ENCODE measurements around the gene TCN2.
"Not testable (repeated sequence)": the region's sequence is repeated elsewhere in the genome, so short reads cannot be mapped to it uniquely, and the experiment has no call there.

Gene TCN2

DNA sequence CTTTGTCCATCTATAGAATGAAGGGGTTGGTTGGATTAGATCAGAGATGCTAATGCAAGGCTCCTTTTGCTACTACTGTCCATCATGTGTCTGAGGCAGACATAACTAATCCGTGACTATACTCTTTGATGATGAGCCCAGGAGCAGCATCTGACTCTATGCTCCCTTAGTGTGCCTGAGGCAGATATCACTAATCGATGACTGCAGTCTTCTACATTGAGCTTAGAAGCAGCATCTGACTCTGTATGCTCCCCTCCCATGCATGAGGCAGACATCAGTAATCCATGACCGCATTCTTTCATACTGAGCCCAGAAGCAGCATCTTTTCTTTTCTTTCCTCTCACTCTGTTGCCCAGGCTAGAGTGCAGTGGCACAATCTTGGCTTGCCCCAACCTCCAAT, 4.2 kb downstream of the TCN2 start:
- Histone ChIP-seq H3K79me2 (ENCODE audit: control insufficient read depth, insufficient read depth, low read length, unreplicated experiment) (peaks cover 3% of the 10 kb centered on the region), H3K27me3 (ENCODE audit: insufficient read depth, low read length) (no peaks in the 10 kb centered on the region), H2AFZ (ENCODE audit: low read length, unreplicated experiment) (no peak overlapping the region), H3K4me3 (ENCODE audit: low read depth, low read length) (no peak overlapping the region), H3K4me1 (ENCODE audit: control insufficient read depth, insufficient read depth, low read length, unreplicated experiment) (peaks cover 30% of the 10 kb centered on the region), H3K27ac (ENCODE audit: low read depth, low read length) (no peak overlapping the region), H3K36me3 (ENCODE audit: insufficient read depth, low read length) (no peaks in the 10 kb centered on the region)

DNA sequence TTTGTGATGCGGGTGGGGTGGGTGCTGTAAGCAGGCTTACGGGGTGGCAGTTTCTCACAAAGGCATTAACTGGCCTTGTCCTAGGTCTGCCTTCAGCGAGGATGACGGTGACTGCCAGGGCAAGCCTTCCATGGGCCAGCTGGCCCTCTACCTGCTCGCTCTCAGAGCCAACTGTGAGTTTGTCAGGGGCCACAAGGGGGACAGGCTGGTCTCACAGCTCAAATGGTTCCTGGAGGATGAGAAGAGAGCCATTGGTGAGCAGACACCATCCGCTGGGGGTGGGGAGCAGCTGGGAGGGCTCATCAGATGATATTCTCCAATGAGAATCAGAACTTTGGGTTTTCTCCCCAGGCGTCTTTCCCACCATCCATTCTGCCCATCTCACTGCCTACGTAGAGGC, 5.8 kb downstream of the TCN2 start:
- Histone ChIP-seq H3K36me3 (ENCODE audit: insufficient read depth, low read length) (no peaks in the 10 kb centered on the region), H3K4me1 (ENCODE audit: control insufficient read depth, insufficient read depth, low read length, unreplicated experiment) (peaks cover 24% of the 10 kb centered on the region), H2AFZ (ENCODE audit: low read length, unreplicated experiment) (no peak overlapping the region), H3K27me3 (ENCODE audit: insufficient read depth, low read length) (no peaks in the 10 kb centered on the region), H3K4me3 (ENCODE audit: low read depth, low read length) (no peak overlapping the region), H3K27ac (ENCODE audit: low read depth, low read length) (no peak overlapping the region), H3K79me2 (ENCODE audit: control insufficient read depth, insufficient read depth, low read length, unreplicated experiment) (no peaks in the 10 kb centered on the region)

DNA sequence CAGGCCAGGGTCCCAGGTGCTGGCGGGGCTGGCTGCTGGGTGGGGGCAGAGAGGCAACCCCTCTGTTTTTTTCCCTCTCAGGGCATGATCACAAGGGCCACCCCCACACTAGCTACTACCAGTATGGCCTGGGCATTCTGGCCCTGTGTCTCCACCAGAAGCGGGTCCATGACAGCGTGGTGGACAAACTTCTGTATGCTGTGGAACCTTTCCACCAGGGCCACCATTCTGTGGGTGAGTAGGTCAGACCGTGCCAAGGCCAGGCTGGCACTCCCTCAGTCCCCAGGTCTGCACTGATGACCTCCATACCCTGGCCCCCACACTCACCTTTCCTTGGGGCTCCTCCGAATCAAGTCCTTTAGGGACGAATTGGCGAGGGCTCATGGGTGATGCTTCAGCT, 7.3 kb downstream of the TCN2 start:
- no peak overlapping the region for H3K4me3 ChIP-seq (ENCODE audit: low read depth, low read length)
- H2AFZ ChIP-seq (ENCODE audit: low read length, unreplicated experiment), result no peak overlapping the region
- no peak overlapping the region for H3K27ac ChIP-seq (ENCODE audit: low read depth, low read length)
- H3K4me1 ChIP-seq (ENCODE audit: control insufficient read depth, insufficient read depth, low read length, unreplicated experiment), result peaks cover 12% of the 10 kb centered on the region
- no peaks in the 10 kb centered on the region for H3K79me2 ChIP-seq (ENCODE audit: control insufficient read depth, insufficient read depth, low read length, unreplicated experiment)
- no peaks in the 10 kb centered on the region for H3K27me3 ChIP-seq (ENCODE audit: insufficient read depth, low read length)
- no peaks in the 10 kb centered on the region for H3K36me3 ChIP-seq (ENCODE audit: insufficient read depth, low read length)

DNA sequence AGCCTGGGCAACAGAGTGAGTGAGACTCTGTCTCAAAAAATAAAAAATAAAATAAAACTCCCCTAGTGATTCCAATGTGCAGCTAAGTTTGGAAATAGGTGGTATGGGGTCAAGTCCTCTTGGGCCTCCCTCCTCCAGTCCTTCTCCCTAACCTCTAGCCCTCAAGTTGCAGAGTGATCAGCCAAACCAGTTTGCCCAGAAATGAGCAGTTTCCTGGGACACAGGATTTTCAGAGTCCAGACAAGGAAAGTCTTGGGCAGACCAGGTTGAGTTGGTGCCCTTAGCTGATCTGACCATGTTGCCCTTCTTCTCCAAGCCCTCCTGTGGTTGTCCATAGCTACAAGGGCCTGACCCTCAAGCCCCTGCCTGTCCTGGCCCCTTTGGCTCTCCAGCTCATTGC, 7.9 kb downstream of the TCN2 start:
- Histone ChIP-seq H3K4me1 (ENCODE audit: control insufficient read depth, insufficient read depth, low read length, unreplicated experiment) (peaks cover 6% of the 10 kb centered on the region), H3K27me3 (ENCODE audit: insufficient read depth, low read length) (no peaks in the 10 kb centered on the region), H3K27ac (ENCODE audit: low read depth, low read length) (no peak overlapping the region), H2AFZ (ENCODE audit: low read length, unreplicated experiment) (no peak overlapping the region), H3K79me2 (ENCODE audit: control insufficient read depth, insufficient read depth, low read length, unreplicated experiment) (no peaks in the 10 kb centered on the region), H3K36me3 (ENCODE audit: insufficient read depth, low read length) (no peaks in the 10 kb centered on the region), H3K4me3 (ENCODE audit: low read depth, low read length) (no peak overlapping the region)

DNA sequence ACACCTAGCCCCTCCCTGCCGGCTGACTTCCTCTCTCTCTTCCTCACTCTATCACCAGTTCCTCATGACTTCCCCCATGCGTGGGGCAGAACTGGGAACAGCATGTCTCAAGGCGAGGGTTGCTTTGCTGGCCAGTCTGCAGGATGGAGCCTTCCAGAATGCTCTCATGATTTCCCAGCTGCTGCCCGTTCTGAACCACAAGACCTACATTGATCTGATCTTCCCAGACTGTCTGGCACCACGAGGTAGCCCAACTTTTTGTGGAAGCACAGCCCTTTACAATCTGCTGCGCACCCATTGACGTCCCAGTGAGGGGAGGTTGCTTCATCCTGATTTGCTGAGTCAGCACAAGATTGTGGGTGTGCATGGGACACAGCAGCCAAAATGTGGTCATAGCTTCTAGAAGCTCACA, 8.6 kb downstream of the TCN2 start:
- no peaks in the 10 kb centered on the region for H3K36me3 ChIP-seq (ENCODE audit: insufficient read depth, low read length)
- H3K79me2 ChIP-seq (ENCODE audit: control insufficient read depth, insufficient read depth, low read length, unreplicated experiment), result no peaks in the 10 kb centered on the region

DNA sequence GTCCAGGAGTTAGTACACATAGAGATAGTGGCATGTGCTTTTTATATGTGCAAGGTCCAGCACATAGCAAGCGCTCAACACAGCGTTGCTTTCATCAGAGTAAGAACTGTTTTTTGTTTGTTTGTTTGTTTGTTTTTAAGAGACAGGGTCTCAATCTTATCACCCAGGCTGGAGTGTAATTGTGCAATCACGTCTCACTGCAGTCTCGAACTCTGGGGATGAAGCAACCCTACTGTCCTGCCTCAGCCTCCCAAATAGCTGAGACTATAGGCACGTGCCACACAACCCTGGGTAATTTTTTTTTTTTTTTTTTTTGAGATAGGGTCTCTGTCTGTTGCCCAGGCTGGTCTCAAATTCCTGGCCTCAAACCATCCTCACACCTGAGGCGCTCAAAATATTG, 10.8 kb downstream of the TCN2 start:
- Histone ChIP-seq H3K4me1 (ENCODE audit: control insufficient read depth, insufficient read depth, low read length, unreplicated experiment) (no peaks in the 10 kb centered on the region), H3K27me3 (ENCODE audit: insufficient read depth, low read length) (no peaks in the 10 kb centered on the region), H3K79me2 (ENCODE audit: control insufficient read depth, insufficient read depth, low read length, unreplicated experiment) (no peaks in the 10 kb centered on the region), H2AFZ (ENCODE audit: low read length, unreplicated experiment) (no peak overlapping the region), H3K27ac (ENCODE audit: low read depth, low read length) (no peak overlapping the region), H3K4me3 (ENCODE audit: low read depth, low read length) (no peak overlapping the region), H3K36me3 (ENCODE audit: insufficient read depth, low read length) (no peaks in the 10 kb centered on the region)

More for the DNA sequence above, 8.6 kb downstream of the TCN2 start:
- Histone ChIP-seq H3K4me1 (ENCODE audit: control insufficient read depth, insufficient read depth, low read length, unreplicated experiment) (no peaks in the 10 kb centered on the region), H2AFZ (ENCODE audit: low read length, unreplicated experiment) (no peak overlapping the region), H3K4me3 (ENCODE audit: low read depth, low read length) (no peak overlapping the region), H3K27me3 (ENCODE audit: insufficient read depth, low read length) (no peaks in the 10 kb centered on the region), H3K27ac (ENCODE audit: low read depth, low read length) (no peak overlapping the region)

DNA sequence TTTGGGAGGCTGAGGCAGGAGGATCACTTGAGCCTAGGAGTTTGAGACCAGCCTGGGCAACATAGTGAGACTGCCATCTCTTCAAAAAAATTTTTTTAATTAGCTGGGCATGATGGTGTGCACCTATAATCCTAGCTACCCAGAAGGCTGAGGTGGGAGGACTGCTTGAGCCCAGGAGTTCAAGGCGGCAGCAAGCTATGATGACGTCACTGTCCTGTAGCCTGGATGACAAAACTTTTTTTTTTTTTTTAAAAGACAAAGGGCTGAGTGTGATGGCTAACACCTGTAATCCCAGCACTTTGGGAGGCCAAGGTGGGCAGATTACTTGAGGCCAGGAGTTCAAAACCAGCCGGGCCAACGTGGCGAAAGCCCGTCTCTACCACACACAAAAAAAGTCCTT, 12.9 kb downstream of the TCN2 start:
- H3K4me1 ChIP-seq (ENCODE audit: control insufficient read depth, insufficient read depth, low read length, unreplicated experiment); H3K79me2 ChIP-seq (ENCODE audit: control insufficient read depth, insufficient read depth, low read length, unreplicated experiment); H3K4me3 ChIP-seq (ENCODE audit: low read depth, low read length); H3K36me3 ChIP-seq (ENCODE audit: insufficient read depth, low read length); H3K27ac ChIP-seq (ENCODE audit: low read depth, low read length); H3K27me3 ChIP-seq (ENCODE audit: insufficient read depth, low read length); H2AFZ ChIP-seq (ENCODE audit: low read length, unreplicated experiment): not testable (repeated sequence)

DNA sequence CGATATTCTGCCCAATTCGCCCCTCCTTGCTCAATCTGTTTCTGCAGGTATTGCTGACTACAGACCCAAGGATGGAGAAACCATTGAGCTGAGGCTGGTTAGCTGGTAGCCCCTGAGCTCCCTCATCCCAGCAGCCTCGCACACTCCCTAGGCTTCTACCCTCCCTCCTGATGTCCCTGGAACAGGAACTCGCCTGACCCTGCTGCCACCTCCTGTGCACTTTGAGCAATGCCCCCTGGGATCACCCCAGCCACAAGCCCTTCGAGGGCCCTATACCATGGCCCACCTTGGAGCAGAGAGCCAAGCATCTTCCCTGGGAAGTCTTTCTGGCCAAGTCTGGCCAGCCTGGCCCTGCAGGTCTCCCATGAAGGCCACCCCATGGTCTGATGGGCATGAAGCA, 19.4 kb downstream of the TCN2 start:
- H3K4me3 ChIP-seq (ENCODE audit: low read depth, low read length), result no peak overlapping the region
- H3K27me3 ChIP-seq (ENCODE audit: insufficient read depth, low read length), result no peaks in the 10 kb centered on the region
- H3K36me3 ChIP-seq (ENCODE audit: insufficient read depth, low read length), result no peaks in the 10 kb centered on the region
- H2AFZ ChIP-seq (ENCODE audit: low read length, unreplicated experiment), result no peak overlapping the region
- H3K79me2 ChIP-seq (ENCODE audit: control insufficient read depth, insufficient read depth, low read length, unreplicated experiment), result no peaks in the 10 kb centered on the region
- H3K27ac ChIP-seq (ENCODE audit: low read depth, low read length), result no peak overlapping the region
- no peaks in the 10 kb centered on the region for H3K4me1 ChIP-seq (ENCODE audit: control insufficient read depth, insufficient read depth, low read length, unreplicated experiment)

DNA sequence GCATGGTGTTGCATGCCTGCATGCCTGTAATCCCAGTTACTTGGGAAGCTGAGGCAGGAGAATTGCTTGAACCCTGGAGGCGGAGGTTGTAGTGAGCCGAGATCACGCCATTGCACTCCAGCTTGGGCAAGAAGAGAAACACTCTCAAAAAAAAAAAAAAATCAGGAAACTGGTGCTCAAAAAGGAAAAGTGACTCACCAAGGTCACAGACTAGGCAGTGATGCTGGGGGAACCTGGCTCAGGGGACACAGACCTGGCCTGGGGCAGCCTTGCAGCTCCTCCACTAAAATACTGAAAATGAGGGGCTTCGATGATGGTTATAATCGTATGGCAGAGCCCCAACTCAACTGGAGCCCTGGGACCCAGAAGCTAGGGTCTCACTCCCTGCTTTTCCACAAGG, 20.5 kb downstream of the TCN2 start:
- Histone ChIP-seq H3K27me3 (ENCODE audit: insufficient read depth, low read length) (no peaks in the 10 kb centered on the region), H3K4me1 (ENCODE audit: control insufficient read depth, insufficient read depth, low read length, unreplicated experiment) (no peaks in the 10 kb centered on the region), H3K36me3 (ENCODE audit: insufficient read depth, low read length) (no peaks in the 10 kb centered on the region), H3K4me3 (ENCODE audit: low read depth, low read length) (no peak overlapping the region), H3K79me2 (ENCODE audit: control insufficient read depth, insufficient read depth, low read length, unreplicated experiment) (no peaks in the 10 kb centered on the region), H3K27ac (ENCODE audit: low read depth, low read length) (no peak overlapping the region), H2AFZ (ENCODE audit: low read length, unreplicated experiment) (no peak overlapping the region)

DNA sequence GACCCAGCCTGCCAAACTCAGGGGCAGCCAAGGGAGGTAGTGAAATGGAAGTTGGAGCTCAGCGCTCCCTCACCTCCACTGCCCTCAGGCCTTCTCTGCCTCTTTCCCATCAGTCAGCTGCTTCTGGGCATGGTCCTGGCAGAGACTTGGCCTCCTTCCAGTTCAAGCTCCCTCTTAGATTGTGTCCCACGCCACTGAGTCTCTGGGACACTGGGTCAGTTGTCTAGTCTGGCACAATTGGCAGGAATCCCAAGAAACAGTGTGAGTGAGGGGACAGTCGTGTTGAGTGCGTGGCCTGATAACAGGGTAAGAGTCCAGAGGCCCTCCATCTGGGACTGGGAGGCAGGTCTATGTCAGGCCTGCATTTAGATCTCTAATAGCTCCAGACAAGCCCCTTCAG, 21.5 kb downstream of the TCN2 start:
- Histone ChIP-seq H3K36me3 (ENCODE audit: insufficient read depth, low read length) (no peaks in the 10 kb centered on the region), H3K4me1 (ENCODE audit: control insufficient read depth, insufficient read depth, low read length, unreplicated experiment) (no peaks in the 10 kb centered on the region), H3K79me2 (ENCODE audit: control insufficient read depth, insufficient read depth, low read length, unreplicated experiment) (no peaks in the 10 kb centered on the region), H2AFZ (ENCODE audit: low read length, unreplicated experiment) (no peak overlapping the region), H3K27ac (ENCODE audit: low read depth, low read length) (no peak overlapping the region), H3K27me3 (ENCODE audit: insufficient read depth, low read length) (no peaks in the 10 kb centered on the region), H3K4me3 (ENCODE audit: low read depth, low read length) (no peak overlapping the region)

DNA sequence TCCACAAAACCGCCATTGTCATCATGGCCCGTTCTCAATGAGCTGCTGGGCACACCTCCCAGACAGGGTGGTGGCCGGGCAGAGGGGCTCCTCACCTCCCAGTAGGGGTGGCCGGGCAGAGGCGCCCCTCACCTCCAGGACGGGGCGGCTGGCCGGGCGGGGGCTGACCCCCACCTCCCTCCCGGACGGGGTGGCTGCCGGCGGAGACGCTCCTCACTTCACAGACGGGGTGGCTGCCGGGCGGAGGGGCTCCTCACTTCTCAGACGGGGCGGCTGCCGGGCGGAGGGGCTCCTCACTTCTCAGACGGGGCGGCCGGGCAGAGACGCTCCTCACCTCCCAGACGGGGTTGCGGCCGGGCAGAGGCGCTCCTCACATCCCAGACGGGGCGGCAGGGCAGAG, 24.5 kb downstream of the TCN2 start:
- H3K27ac ChIP-seq (ENCODE audit: low read depth, low read length); H3K27me3 ChIP-seq (ENCODE audit: insufficient read depth, low read length); H3K4me3 ChIP-seq (ENCODE audit: low read depth, low read length); H3K79me2 ChIP-seq (ENCODE audit: control insufficient read depth, insufficient read depth, low read length, unreplicated experiment); H2AFZ ChIP-seq (ENCODE audit: low read length, unreplicated experiment); H3K36me3 ChIP-seq (ENCODE audit: insufficient read depth, low read length); H3K4me1 ChIP-seq (ENCODE audit: control insufficient read depth, insufficient read depth, low read length, unreplicated experiment): not testable (repeated sequence)

Measured in ACC112 (cell line).